K562 (cell line): ENCODE results near the gene IL11. TPM values are rescaled to one million over a fixed set of nuclear protein-coding genes. Genes with fewer than 3 reads are reported as not detected.
A peak's percentile ranks its signal among the peaks of the same experiment; 100 is the strongest.

ENCODE experiments used
- CEBPG ChIP-seq, 3 experiments: fragments of 200-800 bp in 1 of 3; sonication (Bioruptor generic) in 1 of 3; sonication (generic) in 1 of 3; formaldehyde crosslinking in 1 of 3; IDR thresholded peaks in 2 of 3; conservative IDR thresholded peaks in 1 of 3; 2 replicates each; pipeline versions ENCODE4 v1.6.1 to v1.8.0; 2016 to 2022; ENCODE audit warnings: missing compliant biosample characterization in 2 of 3, missing genetic modification characterization in 2 of 3, mild to moderate bottlenecking in 1 of 3, missing genetic modification reagents in 1 of 3
- DPF2 ChIP-seq: fragments of 450-650 bp; IDR thresholded peaks from 2 replicates; pipeline ENCODE4 v1.6.1; 2016
- PHTF2 ChIP-seq: fragments of 250-450 bp; sonication (Bioruptor Pico); IDR thresholded peaks from 2 replicates; pipeline ENCODE4 v1.5.0; 2021; ENCODE audit warnings: mild to moderate bottlenecking
- PTRF ChIP-seq: fragments of 450-650 bp; IDR thresholded peaks from 2 replicates; pipeline ENCODE4 v1.6.1; 2016; ENCODE audit warnings: mild to moderate bottlenecking, missing genetic modification characterization, missing compliant biosample characterization
- SMARCE1 ChIP-seq: fragments of 450-650 bp; IDR thresholded peaks from 2 replicates; pipeline ENCODE4 v1.7.1; 2016; ENCODE audit warnings: mild to moderate bottlenecking
- SRSF1 ChIP-seq: fragments of 200-400 bp; formaldehyde crosslinking; IDR thresholded peaks from 2 replicates; pipeline ENCODE4 v1.6.1; 2017; ENCODE audit warnings: mild to moderate bottlenecking, low read depth, low read length, moderate library complexity
- TFAM ChIP-seq: fragments of 250-450 bp; sonication (Bioruptor Pico); conservative IDR thresholded peaks from 2 replicates; pipeline ENCODE4 v1.5.0; 2021; ENCODE audit warnings: mild to moderate bottlenecking, moderate library complexity
- THAP7 ChIP-seq: fragments of 250-450 bp; sonication (Bioruptor Pico); IDR thresholded peaks from 2 replicates; pipeline ENCODE4 v1.5.0; 2021
- YY1 ChIP-seq, 3 experiments: IDR thresholded peaks; 2 replicates each; pipeline ENCODE4 v1.6.1; 2011; ENCODE audit warnings: low read length in 2 of 3, mild to moderate bottlenecking in 2 of 3, moderate library complexity in 2 of 3, borderline replicate concordance in 1 of 3, control low read depth in 1 of 3, low read depth in 1 of 3; ENCODE audit not compliant: insufficient read depth in 3 of 3, insufficient replicate concordance in 2 of 3, control insufficient read depth in 1 of 3, insufficient read length in 1 of 3; ENCODE audit errors: extremely low read depth in 1 of 3
- ZNF354B ChIP-seq: fragments of 250-450 bp; sonication (Bioruptor Pico); IDR thresholded peaks from 2 replicates; pipeline ENCODE4 v1.4.0; 2020
- ZNF444 ChIP-seq: fragments of 250-450 bp; sonication (Bioruptor Pico); IDR thresholded peaks from 2 replicates; pipeline ENCODE4 v1.4.0; 2020; ENCODE audit warnings: mild to moderate bottlenecking, moderate library complexity
- ZNF445 ChIP-seq: fragments of 250-450 bp; sonication (Bioruptor Pico); IDR thresholded peaks from 2 replicates; pipeline ENCODE4 v1.4.0; 2020; ENCODE audit warnings: low read depth, mild to moderate bottlenecking, moderate library complexity
- ZNF778 ChIP-seq: fragments of 450-650 bp; formaldehyde crosslinking; IDR thresholded peaks from 2 replicates; pipeline ENCODE4 v1.4.0; 2020; ENCODE audit warnings: mild to moderate bottlenecking, moderate library complexity
- polyA plus RNA-seq, 8 experiments: library from polyadenylated mRNA; depleted of rRNA in 4 of 8; stranded (reverse) in 5 of 8; unstranded in 3 of 8; fragments of >200 nt; fragmentation: Nextera tagmentation in 2 of 8; fragmentation: Illumina TruSeq in 1 of 8; extraction: Ambion mirVana in 2 of 8; extraction: Trizol in 1 of 8; gene quantifications; 2 replicates each; pipeline versions ENCODE4 v1.2.1 to v1.2.3, GENCODE V29; 2011 to 2014; ENCODE audit warnings: inconsistent platforms in 1 of 8, missing spikeins in 1 of 8
- total RNA-seq, 7 experiments: library from RNA; depleted of rRNA in 6 of 7; stranded (reverse); fragments of >200 nt in 6 of 7; fragmentation: Illumina TruSeq in 2 of 7; extraction: Trizol in 2 of 7; gene quantifications; 2 replicates each; pipeline versions ENCODE4 v1.2.1 to v1.2.3, GENCODE V29; 2011 to 2021; ENCODE audit warnings: low replicate concordance in 1 of 7
- TF ChIP-seq, protein P1 (sequence below), 2 experiments: fragments of 450-650 bp; formaldehyde crosslinking in 1 of 2; IDR thresholded peaks; 2 replicates each; pipeline versions ENCODE4 v1.4.0 to v1.6.1; 2014 to 2020; ENCODE audit warnings: mild to moderate bottlenecking in 2 of 2, borderline replicate concordance in 1 of 2, low read depth in 1 of 2
- TF ChIP-seq, protein P2 (sequence below): IDR thresholded peaks from 2 replicates; pipeline ENCODE4 v1.6.1; 2012; ENCODE audit warnings: low read depth, low read length, improper control_type of control experiment, borderline replicate concordance

Gene IL11
- total and polyA plus RNA-seq, 9 of the 15 experiments (the other 6 are each of a cell fraction or from before 2014, with no cell fraction given): 0.04 to 0.42 (median 0.06) TPM; not detected in 6

DNA sequence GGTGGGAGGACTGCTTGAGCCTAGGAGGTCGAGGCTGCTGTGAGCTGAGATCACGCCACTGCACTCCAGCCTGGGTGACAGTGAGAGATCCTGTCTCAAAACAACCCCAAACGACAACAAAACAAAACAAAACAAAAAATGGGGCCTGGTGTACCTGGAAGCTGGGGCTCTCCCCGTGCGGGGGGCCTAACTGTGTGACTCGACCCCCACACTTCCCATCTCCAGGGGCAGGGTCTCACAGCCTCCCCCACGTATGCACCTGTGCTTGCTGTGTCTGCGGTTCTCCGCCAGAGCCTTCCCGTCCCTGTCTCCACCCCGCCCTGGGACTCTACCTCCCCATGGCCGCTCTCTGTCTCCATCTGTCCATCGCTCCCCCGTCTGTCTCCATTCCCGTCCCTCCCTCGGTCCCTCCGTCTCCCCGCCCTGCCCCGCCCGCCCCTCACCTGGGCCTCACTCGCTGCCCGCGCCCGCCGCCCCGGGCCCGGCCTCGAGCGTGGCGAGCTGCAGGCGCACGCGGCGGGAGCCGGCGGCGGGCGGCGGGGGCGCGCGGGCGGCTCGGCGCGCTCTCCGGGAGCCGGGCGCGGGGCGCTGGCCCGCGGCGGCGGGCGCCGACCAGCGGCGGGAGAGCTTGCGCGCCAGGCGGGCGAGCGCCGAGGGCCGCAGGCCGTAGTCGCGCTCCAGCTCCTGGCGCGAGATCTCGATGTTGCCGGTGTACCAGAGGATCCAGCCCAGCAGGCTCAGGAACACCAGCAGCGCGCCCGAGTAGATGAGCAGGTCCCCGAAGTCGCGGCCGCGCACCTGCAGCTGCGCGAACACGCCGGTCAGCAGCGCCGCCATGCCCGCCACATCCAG lies 13.2 kb upstream of the IL11 start (continued):
- TF ChIP-seq SRSF1 (no peak), ZNF444 (CRISPR knock-in tag) (no peak), TFAM (CRISPR knock-in tag) (no peak), YY1 (IDR thresholded peaks at IDR 0.05; ENCODE audit: borderline replicate concordance in 1 of 3, control insufficient read depth in 1 of 3, extremely low read depth in 1 of 3, insufficient read depth in 3 of 3, insufficient read length in 1 of 3, insufficient replicate concordance in 2 of 3, low read depth in 1 of 3, low read length in 2 of 3) (peak in 2 of 3 experiments; percentile 15 to 31), DPF2 (peak; percentile 32; the same call in 1 of the 2 replicates), PHTF2 (CRISPR knock-in tag) (no peak), CEBPG (CRISPR knock-in tag; IDR thresholded peaks at IDR 0.05) (no peak), CEBPG (tag; conservative IDR thresholded peaks at IDR 0.05 in 1 of 2, IDR thresholded peaks at IDR 0.05 in 1 of 2) (no peak), ZNF778 (CRISPR knock-in tag) (no peak), PTRF (tag) (no peak), ZNF354B (CRISPR knock-in tag) (no peak), SMARCE1 (0 out of 2 replicates have a peak, but pooled peaks have one; percentile 37), THAP7 (CRISPR knock-in tag) (no peak), ZNF445 (CRISPR knock-in tag) (no peak)
- TF ChIP-seq, protein P1, sequence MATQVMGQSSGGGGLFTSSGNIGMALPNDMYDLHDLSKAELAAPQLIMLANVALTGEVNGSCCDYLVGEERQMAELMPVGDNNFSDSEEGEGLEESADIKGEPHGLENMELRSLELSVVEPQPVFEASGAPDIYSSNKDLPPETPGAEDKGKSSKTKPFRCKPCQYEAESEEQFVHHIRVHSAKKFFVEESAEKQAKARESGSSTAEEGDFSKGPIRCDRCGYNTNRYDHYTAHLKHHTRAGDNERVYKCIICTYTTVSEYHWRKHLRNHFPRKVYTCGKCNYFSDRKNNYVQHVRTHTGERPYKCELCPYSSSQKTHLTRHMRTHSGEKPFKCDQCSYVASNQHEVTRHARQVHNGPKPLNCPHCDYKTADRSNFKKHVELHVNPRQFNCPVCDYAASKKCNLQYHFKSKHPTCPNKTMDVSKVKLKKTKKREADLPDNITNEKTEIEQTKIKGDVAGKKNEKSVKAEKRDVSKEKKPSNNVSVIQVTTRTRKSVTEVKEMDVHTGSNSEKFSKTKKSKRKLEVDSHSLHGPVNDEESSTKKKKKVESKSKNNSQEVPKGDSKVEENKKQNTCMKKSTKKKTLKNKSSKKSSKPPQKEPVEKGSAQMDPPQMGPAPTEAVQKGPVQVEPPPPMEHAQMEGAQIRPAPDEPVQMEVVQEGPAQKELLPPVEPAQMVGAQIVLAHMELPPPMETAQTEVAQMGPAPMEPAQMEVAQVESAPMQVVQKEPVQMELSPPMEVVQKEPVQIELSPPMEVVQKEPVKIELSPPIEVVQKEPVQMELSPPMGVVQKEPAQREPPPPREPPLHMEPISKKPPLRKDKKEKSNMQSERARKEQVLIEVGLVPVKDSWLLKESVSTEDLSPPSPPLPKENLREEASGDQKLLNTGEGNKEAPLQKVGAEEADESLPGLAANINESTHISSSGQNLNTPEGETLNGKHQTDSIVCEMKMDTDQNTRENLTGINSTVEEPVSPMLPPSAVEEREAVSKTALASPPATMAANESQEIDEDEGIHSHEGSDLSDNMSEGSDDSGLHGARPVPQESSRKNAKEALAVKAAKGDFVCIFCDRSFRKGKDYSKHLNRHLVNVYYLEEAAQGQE (IDR thresholded peaks at IDR 0.05; ENCODE audit: borderline replicate concordance): no peak
- TF ChIP-seq, protein P1 (CRISPR knock-in tag; IDR thresholded peaks at IDR 0.05; ENCODE audit: low read depth): 0 out of 2 replicates have a peak, but pooled peaks have one; percentile 48
- TF ChIP-seq, protein P2, sequence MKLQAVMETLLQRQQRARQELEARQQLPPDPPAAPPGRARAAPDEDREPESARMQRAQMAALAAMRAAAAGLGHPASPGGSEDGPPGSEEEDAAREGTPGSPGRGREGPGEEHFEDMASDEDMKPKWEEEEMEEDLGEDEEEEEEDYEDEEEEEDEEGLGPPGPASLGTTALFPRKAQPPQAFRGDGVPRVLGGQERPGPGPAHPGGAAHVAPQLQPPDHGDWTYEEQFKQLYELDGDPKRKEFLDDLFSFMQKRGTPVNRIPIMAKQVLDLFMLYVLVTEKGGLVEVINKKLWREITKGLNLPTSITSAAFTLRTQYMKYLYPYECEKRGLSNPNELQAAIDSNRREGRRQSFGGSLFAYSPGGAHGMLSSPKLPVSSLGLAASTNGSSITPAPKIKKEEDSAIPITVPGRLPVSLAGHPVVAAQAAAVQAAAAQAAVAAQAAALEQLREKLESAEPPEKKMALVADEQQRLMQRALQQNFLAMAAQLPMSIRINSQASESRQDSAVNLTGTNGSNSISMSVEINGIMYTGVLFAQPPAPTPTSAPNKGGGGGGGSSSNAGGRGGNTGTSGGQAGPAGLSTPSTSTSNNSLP: no peak
